ENCODE data around the gene ZNF396. TPM values are rescaled to one million over a fixed set of nuclear protein-coding genes. Genes with fewer than 3 reads are reported as not detected.

Gene ZNF396
- total RNA-seq, 1 donor from 2014 or later = 1.9 TPM

- peaks cover 4% of the 10 kb centered on the region for H3K9me3 Mint-ChIP-seq (ENCODE audit: unreplicated experiment)
- H3K36me3 Mint-ChIP-seq (ENCODE audit: unreplicated experiment) = no peaks in the 10 kb centered on the region
- H3K27me3 Mint-ChIP-seq (ENCODE audit: unreplicated experiment) = no peaks in the 10 kb centered on the region
- no peak overlapping the region for H3K4me3 Mint-ChIP-seq (ENCODE audit: unreplicated experiment)
- no peak overlapping the region for H3K27ac Mint-ChIP-seq (ENCODE audit: unreplicated experiment)
- peaks cover 14% of the 10 kb centered on the region for H3K4me1 Mint-ChIP-seq (ENCODE audit: unreplicated experiment)
- DNase-seq (ENCODE audit: extremely low spot score, unreplicated experiment) = no peak
- TF ChIP-seq CTCF (IDR thresholded peaks at IDR 0.05) = no peak
Observed at GRCh38 chr18:35393716-35394115, 16.6 kb upstream of the ZNF396 start.

- Mint-ChIP-seq H3K27me3 (ENCODE audit: unreplicated experiment) (no peaks in the 10 kb centered on the region), H3K36me3 (ENCODE audit: unreplicated experiment) (no peaks in the 10 kb centered on the region), H3K9me3 (ENCODE audit: unreplicated experiment) (peaks cover 4% of the 10 kb centered on the region), H3K4me3 (ENCODE audit: unreplicated experiment) (no peak overlapping the region), H3K27ac (ENCODE audit: unreplicated experiment) (no peak overlapping the region), H3K4me1 (ENCODE audit: unreplicated experiment) (peaks cover 19% of the 10 kb centered on the region)
- no peak for TF ChIP-seq CTCF (IDR thresholded peaks at IDR 0.05)
- DNase-seq (ENCODE audit: extremely low spot score, unreplicated experiment) = no peak
Observed at GRCh38 chr18:35392375-35392774, 15.2 kb upstream of the ZNF396 start.

- no peak for DNase-seq (ENCODE audit: extremely low spot score, unreplicated experiment)
- Mint-ChIP-seq H3K27me3 (ENCODE audit: unreplicated experiment) (no peaks in the 10 kb centered on the region), H3K4me1 (ENCODE audit: unreplicated experiment) (peaks cover 24% of the 10 kb centered on the region), H3K36me3 (ENCODE audit: unreplicated experiment) (no peaks in the 10 kb centered on the region), H3K9me3 (ENCODE audit: unreplicated experiment) (peaks cover 4% of the 10 kb centered on the region), H3K27ac (ENCODE audit: unreplicated experiment) (no peak overlapping the region), H3K4me3 (ENCODE audit: unreplicated experiment) (no peak overlapping the region)
- no peak for TF ChIP-seq CTCF (IDR thresholded peaks at IDR 0.05)
Observed at GRCh38 chr18:35390951-35391700, 14.0 kb upstream of the ZNF396 start.

- Mint-ChIP-seq H3K9me3 (ENCODE audit: unreplicated experiment) (peaks cover 4% of the 10 kb centered on the region), H3K27ac (ENCODE audit: unreplicated experiment) (peak overlapping the region; percentile 71), H3K27me3 (ENCODE audit: unreplicated experiment) (peaks cover 7% of the 10 kb centered on the region), H3K36me3 (ENCODE audit: unreplicated experiment) (no peaks in the 10 kb centered on the region), H3K4me3 (ENCODE audit: unreplicated experiment) (peak overlapping the region; percentile 26), H3K4me1 (ENCODE audit: unreplicated experiment) (peaks cover 24% of the 10 kb centered on the region)
- no peak for DNase-seq (ENCODE audit: extremely low spot score, unreplicated experiment)
- no peak for TF ChIP-seq CTCF (IDR thresholded peaks at IDR 0.05)
Observed at GRCh38 chr18:35389095-35389618, 12.0 kb upstream of the ZNF396 start.

GRCh38 chr18:35387152-35387571 lies 10.0 kb upstream of the ZNF396 start:
- Mint-ChIP-seq H3K27ac (ENCODE audit: unreplicated experiment) (no peak overlapping the region), H3K4me1 (ENCODE audit: unreplicated experiment) (peaks cover 24% of the 10 kb centered on the region), H3K4me3 (ENCODE audit: unreplicated experiment) (no peak overlapping the region), H3K36me3 (ENCODE audit: unreplicated experiment) (no peaks in the 10 kb centered on the region), H3K27me3 (ENCODE audit: unreplicated experiment) (peaks cover 7% of the 10 kb centered on the region), H3K9me3 (ENCODE audit: unreplicated experiment) (peaks cover 3% of the 10 kb centered on the region)
- no peak for DNase-seq (ENCODE audit: extremely low spot score, unreplicated experiment)
- TF ChIP-seq CTCF (IDR thresholded peaks at IDR 0.05) = no peak

Data from osteocyte (in vitro differentiated cells).